Mucosa of descending colon (tissue), 3 donors: ENCODE data around the gene SMPD4. TPM values are rescaled to one million over a fixed set of nuclear protein-coding genes. Genes with fewer than 3 reads are reported as not detected.
A peak's percentile ranks its signal among the peaks of the same experiment; 100 is the strongest.
"Not testable (repeated sequence)": the region's sequence is repeated elsewhere in the genome, so short reads cannot be mapped to it uniquely, and the experiment has no call there.

Source experiments
- ATAC-seq: fragments of 200-7000 bp; cut with Tn5 transposase; one replicate; pipeline ENCODE4 v1.9.1; 2020; ENCODE audit warnings: mild to moderate bottlenecking, moderate library complexity
- DNase-seq, 3 donors: peaks; one replicate each; pipeline ENCODE4 v3.0.0-alpha.2; 2020
- H3K36me3 ChIP-seq: fragments of 200-600 bp; one replicate; pipeline ENCODE4 v1.8.0; 2021; ENCODE audit warnings: low read depth, mild to moderate bottlenecking
- H3K4me1 ChIP-seq: fragments of 200-600 bp; one replicate; pipeline ENCODE4 v1.8.0; 2021; ENCODE audit warnings: low read depth, mild to moderate bottlenecking
- H3K4me3 ChIP-seq: fragments of 200-600 bp; one replicate; pipeline ENCODE4 v1.8.0; 2021; ENCODE audit warnings: mild to moderate bottlenecking
- H3K9me3 ChIP-seq: fragments of 200-600 bp; one replicate; pipeline ENCODE4 v1.8.0; 2021; ENCODE audit warnings: mild to moderate bottlenecking
- CTCF ChIP-seq: fragments of 200-600 bp; IDR thresholded peaks from one replicate; pipeline ENCODE4 v1.8.0; 2022; ENCODE audit warnings: antibody characterized with exemption, mild to moderate bottlenecking
- intact Hi-C, 2 donors: fragments of 100-400 bp; cut with DNase I in 1 of 2; cut with micrococcal nuclease in 1 of 2; formaldehyde crosslinking; loops; one replicate each; pipeline versions ENCODE4 v1.11.0 to v1.11.1; 2022; cut with DNase I, micrococcal nuclease
- total RNA-seq, 3 donors: library from RNA; stranded (reverse); fragmentation: NEBNext Ultra II Directional in 2 of 3; extraction: Animal tissue kit (Norgen Biotek cat#: 25700) in 2 of 3; gene quantifications; one replicate each; pipeline versions ENCODE4 v1.2.1 to v1.2.4, GENCODE V29; 2021 to 2023
- donor health status: DM: no; HTN: no; CAD: no; lungs with moderate emphysema.
- donor health status: DM: no; HTN: no; CAD: no.
- donor health status: DM: no; HTN: yes; CAD: no.

The SMPD4 gene
- total RNA-seq, 3 donors from 2014 or later, result 37.9 to 41.5 (median 38.2) TPM

DNA sequence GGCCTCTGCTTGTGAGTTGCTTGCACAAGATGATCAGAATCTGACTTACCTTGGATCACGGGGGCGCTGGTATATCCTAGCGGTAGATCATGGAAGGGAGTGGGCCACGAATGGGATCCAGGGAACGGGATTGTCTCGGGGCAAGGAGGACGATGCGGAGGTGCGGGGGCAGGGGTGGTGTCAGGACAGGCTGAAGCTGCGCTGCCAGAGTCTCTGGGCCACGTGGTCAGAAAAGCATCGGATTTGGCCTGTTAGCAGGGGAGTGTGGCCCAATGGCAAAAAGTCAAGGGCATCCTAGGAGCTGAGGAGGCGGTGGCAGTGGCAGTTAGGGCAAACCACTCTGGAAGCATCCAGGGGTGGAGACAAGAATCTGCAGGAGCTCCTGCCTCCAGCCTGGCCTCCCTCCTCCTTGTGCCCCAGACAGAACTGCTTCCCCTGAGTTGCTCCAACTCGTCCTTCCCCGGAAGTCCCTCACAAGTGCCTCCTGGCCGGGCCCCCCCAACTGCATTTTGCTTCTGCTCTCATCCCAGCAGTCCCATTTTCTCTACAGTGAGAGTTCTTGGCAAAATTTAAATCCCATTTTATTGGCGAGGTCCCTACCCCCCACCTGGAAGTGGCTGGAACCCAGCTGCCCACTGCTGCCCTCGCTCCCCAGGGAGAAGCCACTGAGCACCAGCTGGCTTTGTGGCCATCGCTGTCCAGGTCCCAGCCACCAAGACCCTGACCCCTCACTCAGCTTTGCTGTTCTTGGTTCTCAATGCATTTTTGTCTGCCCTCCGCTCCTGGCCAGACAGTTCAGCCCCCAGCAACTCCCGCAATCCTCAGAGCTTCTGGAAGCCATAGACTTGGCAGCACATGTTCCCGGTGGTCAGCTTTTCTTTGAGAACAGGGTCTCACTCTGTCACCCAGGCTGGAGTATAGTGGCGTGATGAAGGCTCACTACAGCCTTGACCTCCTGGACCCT lies 30.9 kb downstream of the SMPD4 start:
- Histone ChIP-seq H3K4me1 (no peaks in the 10 kb centered on the region), H3K36me3 (no peaks in the 10 kb centered on the region), H3K9me3 (no peaks in the 10 kb centered on the region), H3K4me3 (no peak overlapping the region)
- TF ChIP-seq CTCF, result no peak
- DNase-seq (no peak), ATAC-seq (no peak)
- intact Hi-C loops, result no loop called here

- H3K4me3 ChIP-seq, intact Hi-C loops, H3K9me3 ChIP-seq, H3K4me1 ChIP-seq, ATAC-seq, DNase-seq, H3K36me3 ChIP-seq: not testable (repeated sequence)
Measured at GRCh38 chr2:130148515-130148914, 32.9 kb downstream of the SMPD4 start.

- intact Hi-C loops, H3K9me3 ChIP-seq, H3K36me3 ChIP-seq, H3K4me1 ChIP-seq, H3K4me3 ChIP-seq: not testable (repeated sequence)
- peak; percentile 47 to 67 (median 62) for DNase-seq
- ATAC-seq, result peak; percentile 86
Measured at GRCh38 chr2:130145006-130145414, 36.4 kb downstream of the SMPD4 start, which contains the start of gene CCDC74B. Gene CCDC74B, minus strand, starts transcription at chr2:130145112. Its CDS starts 116 bp downstream, at chr2:130144996.

DNA sequence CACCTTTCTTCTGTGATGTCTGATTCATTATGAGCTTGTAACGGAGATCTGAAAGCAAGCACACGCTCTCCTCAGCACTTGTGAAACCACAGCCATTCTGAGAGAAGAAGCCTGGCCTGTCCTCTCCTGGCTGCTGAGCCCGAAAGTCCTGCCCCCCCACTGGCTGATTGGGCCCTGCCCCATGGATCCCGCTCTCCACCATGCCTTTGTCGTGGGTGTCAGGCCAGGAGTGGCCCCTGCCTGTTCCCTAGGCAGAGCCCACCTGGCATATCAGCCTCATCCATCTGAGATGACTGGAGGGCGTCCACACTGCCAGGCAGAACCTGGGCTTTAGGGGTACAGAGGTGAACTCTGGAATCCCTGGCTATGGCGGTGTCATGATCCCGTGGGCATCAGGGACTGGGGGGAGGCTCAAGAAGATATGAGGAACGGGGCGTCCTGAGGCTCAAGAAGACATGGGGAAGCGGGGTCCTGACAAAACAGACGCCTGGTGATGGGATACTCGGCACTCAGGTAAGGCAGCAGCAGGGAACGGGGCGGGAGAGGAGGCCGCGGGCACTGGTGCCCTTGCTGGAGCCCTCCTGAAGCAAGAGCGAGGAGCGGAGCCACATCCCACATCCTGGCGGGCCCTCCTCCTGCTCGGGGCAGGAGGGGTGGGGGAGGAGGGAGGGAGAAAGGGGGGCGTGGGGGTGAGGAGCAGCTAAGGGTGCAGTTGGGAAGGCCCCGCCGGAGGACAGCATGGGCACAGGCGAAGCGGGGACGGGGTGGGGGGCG lies 37.9 kb downstream of the SMPD4 start:
- ATAC-seq, H3K4me3 ChIP-seq: not testable (repeated sequence)

GRCh38 chr2:130142396-130143265 lies 38.8 kb downstream of the SMPD4 start:
- ATAC-seq, H3K36me3 ChIP-seq, H3K9me3 ChIP-seq, H3K4me3 ChIP-seq, H3K4me1 ChIP-seq, intact Hi-C loops: not testable (repeated sequence)
- DNase-seq, result peak in 1 of 3 donors; percentile 18

More for the DNA sequence above, 37.9 kb downstream of the SMPD4 start:
- intact Hi-C loops, H3K9me3 ChIP-seq, H3K4me1 ChIP-seq, H3K36me3 ChIP-seq, DNase-seq: not testable (repeated sequence)

- H3K4me1 ChIP-seq, H3K36me3 ChIP-seq, ATAC-seq, H3K9me3 ChIP-seq, H3K4me3 ChIP-seq, intact Hi-C loops: not testable (repeated sequence)
- DNase-seq, result peak in 1 of 3 donors; percentile 33
Measured at GRCh38 chr2:130141645-130142370, 39.6 kb downstream of the SMPD4 start.

DNA sequence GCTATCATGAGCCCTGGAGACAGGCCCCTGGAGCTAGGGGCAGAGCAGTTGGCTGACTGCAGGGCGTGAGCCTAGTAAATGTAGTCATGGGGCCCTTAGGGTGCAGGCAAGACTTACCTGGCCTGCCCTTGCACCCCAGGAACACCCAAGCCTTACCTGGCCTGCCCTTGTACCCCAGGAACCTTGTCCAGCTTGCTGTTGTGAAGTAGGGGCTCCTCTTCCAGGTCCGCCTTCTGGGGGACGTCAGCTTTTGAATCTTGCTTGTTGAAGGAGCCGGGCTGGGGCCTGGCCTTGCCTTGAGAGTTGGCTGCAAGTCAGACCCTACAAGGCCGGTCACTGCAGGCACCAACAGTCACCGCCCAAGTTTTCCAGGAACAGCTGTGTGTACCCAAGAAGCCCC lies 40.4 kb downstream of the SMPD4 start:
- H3K9me3 ChIP-seq, ATAC-seq, H3K4me3 ChIP-seq, H3K4me1 ChIP-seq, DNase-seq, intact Hi-C loops, H3K36me3 ChIP-seq: not testable (repeated sequence)

GRCh38 chr2:130140516-130140915 lies 40.9 kb downstream of the SMPD4 start:
- H3K36me3 ChIP-seq, H3K4me1 ChIP-seq, DNase-seq, ATAC-seq, intact Hi-C loops, H3K9me3 ChIP-seq, H3K4me3 ChIP-seq: not testable (repeated sequence)

GRCh38 chr2:130139331-130140280 lies 41.8 kb downstream of the SMPD4 start:
- H3K4me1 ChIP-seq, H3K4me3 ChIP-seq, ATAC-seq, intact Hi-C loops, H3K9me3 ChIP-seq, H3K36me3 ChIP-seq: not testable (repeated sequence)
- DNase-seq, result peak in 1 of 3 donors; percentile 29

- H3K9me3 ChIP-seq, intact Hi-C loops, ATAC-seq, H3K36me3 ChIP-seq, H3K4me3 ChIP-seq, H3K4me1 ChIP-seq: not testable (repeated sequence)
- DNase-seq, result peak in 1 of 3 donors; percentile 13
Measured at GRCh38 chr2:130138841-130139251, 42.6 kb downstream of the SMPD4 start.

- ATAC-seq, H3K4me1 ChIP-seq, intact Hi-C loops, H3K4me3 ChIP-seq, DNase-seq, H3K9me3 ChIP-seq, H3K36me3 ChIP-seq: not testable (repeated sequence)
Measured at GRCh38 chr2:130138326-130138725, 43.1 kb downstream of the SMPD4 start.
